ENCODE results near the gene PACSIN2. TPM values are rescaled to one million over a fixed set of nuclear protein-coding genes. Genes with fewer than 3 reads are reported as not detected.

The PACSIN2 gene
- total RNA-seq, 2 experiments from 2014 or later, result 27.5 to 30.8 TPM

- no peaks in the 10 kb centered on the region for H3K27me3 Mint-ChIP-seq (ENCODE audit: low read depth)
- ATAC-seq (no peak), DNase-seq (no peak)
- H3K4me1 Mint-ChIP-seq (ENCODE audit: low read depth), result no peaks in the 10 kb centered on the region
- POLR2A ChIA-PET, result no interaction called here
- CTCF ChIA-PET, result no interaction called here
- no peak overlapping the region for H3K27ac Mint-ChIP-seq
- peaks cover 24% of the 10 kb centered on the region for H3K36me3 Mint-ChIP-seq (ENCODE audit: low read depth)
- H3K9me3 Mint-ChIP-seq (ENCODE audit: insufficient read depth), result no peaks in the 10 kb centered on the region
- H3K4me3 Mint-ChIP-seq, result no peak overlapping the region
Observed at GRCh38 chr22:42821386-42821785, 193.6 kb downstream of the PACSIN2 start.

GRCh38 chr22:42820045-42820763 is 194.7 kb downstream of the PACSIN2 start:
- Mint-ChIP-seq H3K4me3 (no peak overlapping the region), H3K9me3 (ENCODE audit: insufficient read depth) (no peaks in the 10 kb centered on the region), H3K4me1 (ENCODE audit: low read depth) (no peaks in the 10 kb centered on the region), H3K27me3 (ENCODE audit: low read depth) (no peaks in the 10 kb centered on the region), H3K36me3 (ENCODE audit: low read depth) (peaks cover 26% of the 10 kb centered on the region), H3K27ac (no peak overlapping the region)
- DNase-seq, result no peak
- ChIA-PET POLR2A (no interaction called here), CTCF (interaction anchor here (1.3 kb wide), 1 partner anchor 47 kb away, joined by 3 read pairs; no protein-coding TSS in a partner anchor)
- no peak for ATAC-seq

Other genes with a start within 250 kb of the PACSIN2 start
- gene ARFGAP3, start 157.9 kb downstream of the PACSIN2 start, total RNA-seq, result 10 to 100 TPM; 35.8 to 36.7 TPM
- 1 to 10 TPM; 8.0 to 8.7 TPM for gene TTLL1, start 74.2 kb upstream of the PACSIN2 start, total RNA-seq
- 1 to 10 TPM; 1.7 to 2.0 TPM for gene BIK, start 95.6 kb upstream of the PACSIN2 start, total RNA-seq
- 10 to 100 TPM; 10.9 to 11.6 TPM for gene MCAT, start 128.2 kb upstream of the PACSIN2 start, total RNA-seq
- gene TSPO, start 136.4 kb upstream of the PACSIN2 start, total RNA-seq, result 10 to 100 TPM; 90.0 to 91.8 TPM
- gene TTLL12, start 172.0 kb upstream of the PACSIN2 start, total RNA-seq, result 10 to 100 TPM; 49.3 to 52.9 TPM

Measured in activated CD8-positive, alpha-beta T cell treated with anti-CD3 and anti-CD28 coated beads, Interleukin-2, amount 10 ng/mL, durations not matched to agents 7 days and 5 days (primary cell).